ENCODE data around the gene SEMA6D.

DNA sequence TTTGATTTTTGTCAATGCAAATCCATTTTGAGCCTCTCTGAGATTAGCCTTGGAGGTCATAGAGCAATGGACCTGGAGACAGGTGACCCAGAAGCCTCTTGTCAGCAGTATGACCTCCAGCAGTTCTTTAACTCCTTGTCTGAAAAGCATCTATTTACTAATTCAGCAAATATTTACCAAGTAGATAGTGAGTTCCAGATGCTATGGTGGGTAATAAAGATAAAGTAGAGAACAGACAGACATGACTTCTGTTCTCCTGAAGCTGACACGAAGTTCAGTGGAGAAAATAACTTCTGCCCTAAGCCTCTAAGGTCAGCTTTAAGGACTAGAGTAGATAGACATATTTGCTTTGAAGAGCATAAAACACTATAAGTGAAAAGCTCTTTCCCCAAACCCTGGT is 26.6 kb downstream of the SEMA6D start:
- TF ChIP-seq EZH2 (IDR thresholded peaks at IDR 0.05; ENCODE audit: borderline replicate concordance, insufficient read depth, low read length, poor library complexity, severe bottlenecking) (no peak), CTCF (IDR thresholded peaks at IDR 0.05; ENCODE audit: poor library complexity, severe bottlenecking) (no peak), POLR2AphosphoS5 (IDR thresholded peaks at IDR 0.05) (no peak), TAF1 (IDR thresholded peaks at IDR 0.05; ENCODE audit: low read depth) (no peak), EP300 (conservative IDR thresholded peaks at IDR 0.05; ENCODE audit: poor library complexity, severe bottlenecking) (no peak), MXI1 (conservative IDR thresholded peaks at IDR 0.05; ENCODE audit: poor library complexity, severe bottlenecking) (no peak), SMC3 (conservative IDR thresholded peaks at IDR 0.05; ENCODE audit: poor library complexity) (no peak), RAD21 (conservative IDR thresholded peaks at IDR 0.05) (no peak)
